Measurements from ENCODE around the gene PPFIA1.

PPFIA1 gene

DNA sequence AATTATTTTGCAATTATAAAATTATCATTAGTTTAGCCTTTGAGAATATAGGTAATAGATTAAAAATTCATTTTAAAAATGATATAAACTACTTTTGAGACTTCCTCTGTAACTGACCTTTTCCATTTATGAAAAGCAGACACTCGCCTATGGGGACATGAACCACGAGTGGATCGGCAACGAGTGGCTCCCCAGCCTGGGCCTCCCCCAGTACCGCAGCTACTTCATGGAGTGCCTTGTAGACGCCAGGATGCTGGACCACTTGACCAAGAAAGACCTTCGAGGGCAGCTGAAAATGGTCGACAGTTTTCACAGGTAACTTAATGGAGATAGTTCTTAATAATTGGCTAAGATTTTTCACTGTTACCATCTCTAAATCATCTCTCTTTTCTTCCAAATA is 101.6 kb downstream of the PPFIA1 start:
- Histone ChIP-seq H3K79me2 (no peaks in the 10 kb centered on the region), H3K4me3 (ENCODE audit: low read depth, low read length) (no peak overlapping the region), H3K27me3 (ENCODE audit: control insufficient read depth, insufficient read depth, low read length) (no peaks in the 10 kb centered on the region), H3K9ac (no peak overlapping the region), H3K27ac (no peak overlapping the region), H3K36me3 (ENCODE audit: control insufficient read depth, insufficient read depth, low read length) (no peaks in the 10 kb centered on the region), H2AFZ (no peak overlapping the region), H3K4me1 (no peaks in the 10 kb centered on the region), H3K4me2 (ENCODE audit: low read length) (no peak overlapping the region), H3K9me3 (ENCODE audit: control insufficient read depth, low read length) (no peaks in the 10 kb centered on the region)
- TF ChIP-seq, protein P1, sequence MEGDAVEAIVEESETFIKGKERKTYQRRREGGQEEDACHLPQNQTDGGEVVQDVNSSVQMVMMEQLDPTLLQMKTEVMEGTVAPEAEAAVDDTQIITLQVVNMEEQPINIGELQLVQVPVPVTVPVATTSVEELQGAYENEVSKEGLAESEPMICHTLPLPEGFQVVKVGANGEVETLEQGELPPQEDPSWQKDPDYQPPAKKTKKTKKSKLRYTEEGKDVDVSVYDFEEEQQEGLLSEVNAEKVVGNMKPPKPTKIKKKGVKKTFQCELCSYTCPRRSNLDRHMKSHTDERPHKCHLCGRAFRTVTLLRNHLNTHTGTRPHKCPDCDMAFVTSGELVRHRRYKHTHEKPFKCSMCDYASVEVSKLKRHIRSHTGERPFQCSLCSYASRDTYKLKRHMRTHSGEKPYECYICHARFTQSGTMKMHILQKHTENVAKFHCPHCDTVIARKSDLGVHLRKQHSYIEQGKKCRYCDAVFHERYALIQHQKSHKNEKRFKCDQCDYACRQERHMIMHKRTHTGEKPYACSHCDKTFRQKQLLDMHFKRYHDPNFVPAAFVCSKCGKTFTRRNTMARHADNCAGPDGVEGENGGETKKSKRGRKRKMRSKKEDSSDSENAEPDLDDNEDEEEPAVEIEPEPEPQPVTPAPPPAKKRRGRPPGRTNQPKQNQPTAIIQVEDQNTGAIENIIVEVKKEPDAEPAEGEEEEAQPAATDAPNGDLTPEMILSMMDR (IDR thresholded peaks at IDR 0.05) = no peak

DNA sequence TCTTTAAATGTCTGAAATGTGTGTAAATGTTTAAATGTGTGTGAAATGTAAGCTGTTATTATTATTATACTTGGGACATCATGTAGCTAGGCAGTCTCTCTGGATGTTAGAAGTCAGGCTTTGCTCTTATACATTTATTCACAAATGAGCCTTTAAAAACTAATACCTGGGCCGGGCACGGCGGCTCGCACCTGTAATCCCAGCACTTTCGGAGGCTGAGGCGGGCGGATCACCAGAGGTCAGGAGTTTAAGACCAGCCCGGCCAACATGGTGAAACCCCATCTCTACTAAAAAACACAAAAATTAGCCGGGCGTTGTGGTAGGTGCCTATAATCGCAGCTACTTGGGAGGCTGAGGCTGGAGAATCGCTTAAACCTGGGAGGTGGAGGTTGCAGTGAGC is 106.1 kb downstream of the PPFIA1 start:
- Histone ChIP-seq H3K9ac (no peak overlapping the region), H3K9me3 (ENCODE audit: control insufficient read depth, low read length) (no peaks in the 10 kb centered on the region), H3K4me2 (ENCODE audit: low read length) (no peak overlapping the region), H3K4me3 (ENCODE audit: low read depth, low read length) (no peak overlapping the region), H3K27ac (no peak overlapping the region), H3K27me3 (ENCODE audit: control insufficient read depth, insufficient read depth, low read length) (no peaks in the 10 kb centered on the region), H3K36me3 (ENCODE audit: control insufficient read depth, insufficient read depth, low read length) (no peaks in the 10 kb centered on the region), H3K4me1 (no peaks in the 10 kb centered on the region), H2AFZ (no peak overlapping the region), H3K79me2 (no peaks in the 10 kb centered on the region)
- TF ChIP-seq, protein P1 (IDR thresholded peaks at IDR 0.05) = no peak

DNA sequence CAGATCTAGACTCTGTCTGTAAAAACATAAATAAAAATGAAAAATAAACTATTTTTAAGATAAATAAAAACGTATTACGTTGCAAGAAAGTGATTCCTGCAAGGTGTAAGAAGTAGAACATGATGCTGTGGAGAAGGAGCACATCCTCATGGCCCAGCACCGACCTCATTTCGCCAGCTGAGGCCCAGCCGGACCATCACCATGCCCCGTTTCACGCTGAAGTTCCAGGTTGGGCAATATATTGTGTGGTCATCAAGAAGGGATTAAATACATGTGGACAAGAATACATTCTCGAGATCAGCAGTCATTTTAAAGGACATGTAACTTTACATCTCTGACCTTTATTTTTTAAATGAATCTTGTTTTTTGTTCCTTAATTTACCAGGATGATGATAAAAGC is 107.2 kb downstream of the PPFIA1 start:
- TF ChIP-seq, protein P1 (IDR thresholded peaks at IDR 0.05) = no peak
- Histone ChIP-seq H3K9me3 (ENCODE audit: control insufficient read depth, low read length) (no peaks in the 10 kb centered on the region), H3K27ac (no peak overlapping the region), H3K27me3 (ENCODE audit: control insufficient read depth, insufficient read depth, low read length) (no peaks in the 10 kb centered on the region), H3K4me2 (ENCODE audit: low read length) (no peak overlapping the region), H2AFZ (no peak overlapping the region), H3K9ac (no peak overlapping the region), H3K79me2 (no peaks in the 10 kb centered on the region), H3K4me1 (no peaks in the 10 kb centered on the region), H3K36me3 (ENCODE audit: control insufficient read depth, insufficient read depth, low read length) (no peaks in the 10 kb centered on the region), H3K4me3 (ENCODE audit: low read depth, low read length) (no peak overlapping the region)

DNA sequence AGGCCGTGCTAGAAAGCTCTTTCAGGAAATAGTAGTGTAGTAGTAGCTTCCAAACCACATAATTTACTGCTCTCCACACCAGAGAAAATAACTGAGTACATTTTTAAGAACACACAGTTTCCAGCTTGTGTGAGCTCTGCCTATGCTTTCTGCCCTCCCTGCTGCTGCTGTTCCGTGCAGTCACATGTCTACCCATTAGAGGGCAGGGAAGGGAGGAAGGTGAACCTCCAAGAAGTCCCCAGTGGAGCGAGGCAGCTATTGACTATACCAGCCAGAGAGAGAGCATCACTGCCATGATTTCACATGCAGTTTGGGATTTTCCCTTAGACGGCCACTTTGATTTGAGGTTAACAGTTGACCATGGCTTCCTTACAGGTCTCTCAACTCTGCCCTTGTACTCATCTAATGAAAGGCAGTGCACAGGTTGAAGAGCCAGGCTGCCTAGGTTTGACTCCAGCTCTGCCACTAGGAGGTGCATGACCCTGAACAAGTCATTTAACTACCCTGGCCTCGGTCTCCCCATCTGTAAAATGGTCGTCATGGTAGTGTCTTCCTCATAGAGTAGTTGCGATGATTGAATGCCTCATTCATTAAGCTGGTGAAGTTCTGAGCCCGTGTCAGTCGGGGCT is 108.1 kb downstream of the PPFIA1 start:
- Histone ChIP-seq H3K36me3 (ENCODE audit: control insufficient read depth, insufficient read depth, low read length) (no peaks in the 10 kb centered on the region), H3K4me3 (ENCODE audit: low read depth, low read length) (no peak overlapping the region), H3K27me3 (ENCODE audit: control insufficient read depth, insufficient read depth, low read length) (no peaks in the 10 kb centered on the region), H3K4me1 (no peaks in the 10 kb centered on the region), H3K9me3 (ENCODE audit: control insufficient read depth, low read length) (no peaks in the 10 kb centered on the region), H3K4me2 (ENCODE audit: low read length) (no peak overlapping the region), H3K79me2 (no peaks in the 10 kb centered on the region), H2AFZ (no peak overlapping the region), H3K9ac (no peak overlapping the region), H3K27ac (no peak overlapping the region)
- TF ChIP-seq, protein P1 (IDR thresholded peaks at IDR 0.05) = no peak

DNA sequence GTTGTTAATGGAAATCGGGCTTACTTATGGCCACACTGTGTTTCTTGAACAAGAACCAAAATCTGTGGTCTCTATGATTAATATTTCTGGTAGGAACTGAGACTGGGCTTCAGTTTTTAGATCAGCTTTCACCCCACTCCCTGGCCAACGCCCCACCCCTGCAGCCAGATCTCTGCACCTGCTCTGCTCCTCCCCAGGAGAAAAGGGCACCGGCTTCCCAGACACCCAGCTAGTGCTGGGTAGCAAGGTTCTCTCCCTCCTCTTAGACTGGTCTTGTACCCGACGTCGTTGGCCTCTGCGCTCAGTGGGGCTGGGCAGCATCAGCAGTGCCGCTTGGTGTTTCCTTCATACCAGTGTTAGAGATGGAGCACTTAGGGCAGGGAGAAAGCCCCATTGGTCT is 110.9 kb downstream of the PPFIA1 start:
- no peaks in the 10 kb centered on the region for H3K36me3 ChIP-seq (ENCODE audit: control insufficient read depth, insufficient read depth, low read length)
- H3K79me2 ChIP-seq = no peaks in the 10 kb centered on the region
- no peak overlapping the region for H3K4me3 ChIP-seq (ENCODE audit: low read depth, low read length)
- H3K9ac ChIP-seq = no peak overlapping the region
- TF ChIP-seq, protein P1 (IDR thresholded peaks at IDR 0.05) = no peak
- no peaks in the 10 kb centered on the region for H3K27me3 ChIP-seq (ENCODE audit: control insufficient read depth, insufficient read depth, low read length)
- H3K4me1 ChIP-seq = no peaks in the 10 kb centered on the region
- H3K4me2 ChIP-seq (ENCODE audit: low read length) = no peak overlapping the region
- no peak overlapping the region for H2AFZ ChIP-seq
- H3K9me3 ChIP-seq (ENCODE audit: control insufficient read depth, low read length) = no peaks in the 10 kb centered on the region
- no peak overlapping the region for H3K27ac ChIP-seq
